Endothelial cell of umbilical vein (primary cell): ENCODE measurements around the gene TPRG1L. TPM values are rescaled to one million over a fixed set of nuclear protein-coding genes. Genes with fewer than 3 reads are reported as not detected.

Experiments used
- BruUV-seq: library from RNA; stranded (reverse); fragments of 400-500 nt; replicated peaks from 2 replicates; lab custom pipeline; 2021; lab: Mats Ljungman, UMichigan
- CTCF ChIA-PET: fragments of 300-600, 350-600 bp; sonication (Branson Sonifier 250); formaldehyde crosslinking; loops from one replicate; lab custom pipeline; 2021; ENCODE audit warnings: antibody characterized with exemption, inconsistent platforms; lab: Charles Lee
- POLR2A ChIA-PET: fragments of 300-600, 350-600 bp; sonication (Branson Sonifier 250); formaldehyde crosslinking; loops from one replicate; lab custom pipeline; 2021; ENCODE audit warnings: antibody characterized with exemption, inconsistent platforms; lab: Charles Lee
- DNase-seq: peaks from one replicate; pipeline ENCODE4 v3.0.0-alpha.2; 2011; ENCODE audit warnings: low read depth, low spot score
- FAIRE-seq: peaks from 2 replicates; lab custom pipeline; 2011; peaks lifted over from hg19 to GRCh38; lab: Jason Lieb, UNC
- H2AFZ ChIP-seq: 2 replicates; pipeline ENCODE4 v1.6.0; 2012; ENCODE audit warnings: low read depth, low read length, control low read depth, inconsistent platforms
- H3K27ac ChIP-seq: 2 replicates; pipeline ENCODE4 v1.5.1; 2011; ENCODE audit warnings: low read depth, mild to moderate bottlenecking, control low read depth, low read length, moderate library complexity; ENCODE audit not compliant: insufficient read depth
- H3K27me3 ChIP-seq, 2 experiments: 2 replicates each; pipeline versions ENCODE4 v1.6.0 to v1.6.1; 2011; ENCODE audit warnings: low read length in 2 of 2, mixed read lengths in 1 of 2; ENCODE audit not compliant: control insufficient read depth in 2 of 2, insufficient read depth in 2 of 2
- H3K36me3 ChIP-seq, 2 experiments: 2 replicates in 1 of 2; 3 replicates in 1 of 2; pipeline ENCODE4 v1.5.1; 2011; ENCODE audit warnings: low read length in 2 of 2, mild to moderate bottlenecking in 1 of 2, moderate library complexity in 1 of 2; ENCODE audit not compliant: control insufficient read depth in 2 of 2, insufficient read depth in 2 of 2; ENCODE audit errors: extremely low read depth in 1 of 2
- H3K4me1 ChIP-seq: 3 replicates; pipeline ENCODE4 v1.5.1; 2011; ENCODE audit warnings: mild to moderate bottlenecking, low read length; ENCODE audit not compliant: control insufficient read depth, insufficient read depth; ENCODE audit errors: extremely low read depth
- H3K4me2 ChIP-seq: 2 replicates; pipeline ENCODE4 v1.6.1; 2011; ENCODE audit warnings: low read length, control low read depth, mixed read lengths; ENCODE audit not compliant: insufficient read depth
- H3K4me3 ChIP-seq, 3 experiments: fragments of 200-600 bp in 1 of 3; sonication (generic), shearing (Covaris generic) in 1 of 3; replicated peaks in 1 of 3; 2 replicates each; pipeline ENCODE4 v1.5.1; 2011 to 2016; ENCODE audit warnings: control low read depth in 3 of 3, low read length in 3 of 3, mild to moderate bottlenecking in 2 of 3, inconsistent platforms in 1 of 3, low read depth in 1 of 3, moderate library complexity in 1 of 3; ENCODE audit not compliant: insufficient read depth in 1 of 3
- H3K79me2 ChIP-seq: 2 replicates; pipeline ENCODE4 v1.6.0; 2012; ENCODE audit warnings: low read length, inconsistent platforms; ENCODE audit not compliant: control insufficient read depth, insufficient read depth
- H3K9ac ChIP-seq: replicated peaks from 2 replicates; pipeline ENCODE3; 2011; ENCODE audit warnings: low read length, control low read depth; ENCODE audit not compliant: insufficient read depth; ENCODE audit errors: extremely low read depth
- H3K9me1 ChIP-seq: replicated peaks from 3 replicates; pipeline ENCODE4 v1.6.0; 2011; ENCODE audit warnings: mild to moderate bottlenecking, low read length; ENCODE audit not compliant: control insufficient read depth, insufficient read depth; ENCODE audit errors: extremely low read depth
- H3K9me3 ChIP-seq: replicated peaks from 2 replicates; pipeline ENCODE4 v1.5.1; 2012; ENCODE audit warnings: low read length, inconsistent platforms; ENCODE audit not compliant: control insufficient read depth, insufficient read depth
- H4K20me1 ChIP-seq: replicated peaks from 2 replicates; pipeline ENCODE3; 2011; ENCODE audit warnings: mild to moderate bottlenecking, low read length; ENCODE audit not compliant: control insufficient read depth, insufficient read depth; ENCODE audit errors: extremely low read depth
- EZH2 ChIP-seq: IDR thresholded peaks from 2 replicates; pipeline ENCODE4 v1.6.1; 2012; ENCODE audit warnings: borderline replicate concordance, low read depth, mild to moderate bottlenecking, moderate library complexity, low read length, inconsistent platforms; ENCODE audit not compliant: severe bottlenecking
- FOS ChIP-seq: IDR thresholded peaks from 2 replicates; pipeline ENCODE4 v1.6.1; 2011; ENCODE audit warnings: mild to moderate bottlenecking, low read length, moderate library complexity, borderline replicate concordance; ENCODE audit not compliant: insufficient read depth
- GATA2 ChIP-seq: IDR thresholded peaks from 2 replicates; pipeline ENCODE4 v1.7.0; 2011; ENCODE audit warnings: low read depth, mild to moderate bottlenecking, moderate library complexity, mixed read lengths, low read length; ENCODE audit not compliant: insufficient read length, insufficient read depth
- JUN ChIP-seq: IDR thresholded peaks from 2 replicates; pipeline ENCODE4 v1.6.1; 2011; ENCODE audit warnings: borderline replicate concordance, low read depth; ENCODE audit not compliant: insufficient read length, insufficient read depth
- MYC ChIP-seq: IDR thresholded peaks from one replicate; pipeline ENCODE4 v1.6.1; 2011; ENCODE audit warnings: mild to moderate bottlenecking, low read depth, low read length
- POLR2A ChIP-seq: IDR thresholded peaks from 2 replicates; pipeline ENCODE4 v1.6.1; 2012; ENCODE audit warnings: low read depth, mild to moderate bottlenecking, control low read depth, low read length
- POLR2AphosphoS5 ChIP-seq: IDR thresholded peaks from 2 replicates; pipeline ENCODE4 v1.6.1; 2012; ENCODE audit warnings: low read depth, mild to moderate bottlenecking, control low read depth, low read length, moderate library complexity; ENCODE audit not compliant: insufficient read depth
- dilution Hi-C: fragments of 300-500 bp; cut with MboI; formaldehyde crosslinking; loops from one replicate; pipeline ENCODE4 v1.15.0; 2019; ENCODE audit warnings: low sequenced_read_pairs; ENCODE audit not compliant: extremely low pct_ligation_motif_present
- intact Hi-C: fragments of 100-400 bp; cut with micrococcal nuclease; formaldehyde crosslinking; loops from one replicate; pipeline ENCODE4 v1.10.0; 2022
- polyA plus RNA-seq, 4 experiments: library from polyadenylated mRNA; depleted of rRNA in 3 of 4; stranded (reverse) in 3 of 4; unstranded in 1 of 4; fragments of >200 nt; gene quantifications; 2 replicates each; pipeline versions ENCODE4 v1.2.1 to v1.2.3, GENCODE V29; 2011 to 2012; ENCODE audit warnings: missing spikeins in 1 of 4
- total RNA-seq: library from RNA; stranded (reverse); gene quantifications from 2 replicates; pipeline ENCODE4 v1.2.3, GENCODE V29; 2021
- TF ChIP-seq, protein P1 (sequence below), 2 donors: IDR thresholded peaks; 1 replicate in 1 of 2; 2 replicates in 1 of 2; pipeline ENCODE4 v1.5.1; 2011; ENCODE audit warnings: low read length in 2 of 2, mild to moderate bottlenecking in 2 of 2, moderate library complexity in 2 of 2, control low read depth in 1 of 2, inconsistent platforms in 1 of 2, low read depth in 1 of 2; ENCODE audit not compliant: insufficient read depth in 1 of 2; ENCODE audit errors: extremely low read depth in 1 of 2
- TF ChIP-seq, protein P2 (sequence below): IDR thresholded peaks from 2 replicates; pipeline ENCODE4 v1.6.1; 2011; ENCODE audit not compliant: insufficient read depth, insufficient read length

The TPRG1L gene
- total and polyA plus RNA-seq, 2 donors (not counting 3 experiments of a cell fraction or from before 2014, with no cell fraction given): 52.3 to 53.8 TPM

DNA sequence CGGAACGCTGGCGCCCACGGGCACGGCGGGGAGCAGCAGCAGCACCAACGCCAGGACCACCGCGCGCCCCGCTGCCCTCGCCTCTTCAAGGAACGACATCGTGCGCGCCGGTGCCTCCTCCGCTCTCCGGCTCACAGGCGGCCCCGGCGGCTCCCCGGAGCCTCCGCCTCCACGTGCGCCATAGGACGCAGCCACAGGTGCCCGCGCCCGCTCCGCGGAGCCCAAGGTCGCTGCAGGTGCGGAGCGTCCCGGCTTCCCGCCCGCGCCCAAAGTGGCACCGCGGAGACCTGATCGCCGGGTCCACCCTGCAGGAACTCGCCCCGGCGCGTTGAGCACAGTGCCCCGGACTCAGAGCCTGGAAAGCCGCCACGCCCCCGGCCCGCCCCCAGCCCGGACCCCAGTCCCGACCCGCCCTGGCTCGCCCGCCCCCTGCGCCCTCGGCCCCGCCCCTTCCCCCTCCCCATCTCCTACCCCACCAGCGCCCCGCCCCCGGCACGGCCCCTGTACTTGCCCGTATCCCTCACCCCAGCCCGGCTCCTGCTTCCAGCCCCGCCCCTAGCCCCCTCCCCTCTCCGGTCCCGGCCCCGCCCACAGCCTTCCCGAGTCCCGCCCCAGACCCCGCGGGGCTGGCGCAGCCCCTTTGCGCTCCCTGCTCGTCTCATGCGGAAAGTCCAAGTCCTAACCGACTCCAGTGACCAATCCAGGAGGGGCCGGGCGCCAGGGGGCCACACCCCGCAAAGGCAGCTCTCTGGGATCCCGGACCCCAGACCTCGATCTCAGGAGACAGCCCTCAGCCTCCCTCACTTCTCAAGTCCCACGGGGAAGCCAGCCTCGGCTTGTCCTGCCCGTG, 13.4 kb upstream of the TPRG1L start, which contains the start of gene MEGF6:
Gene MEGF6 (minus strand): TSS at position 339 of the 850 bp plus-strand sequence. CDS start 240 bp downstream, at position 99.
- DNase-seq: peak; percentile 81
- H3K9me1 ChIP-seq: no peaks in the 10 kb centered on the region
- no peak within 1 kb of the TSS for H3K27ac ChIP-seq
- dilution Hi-C loops (no loop called here), intact Hi-C loops (loop anchor here (1.0 to 2.0 kb wide), 2 partner anchors 21 to 71 kb away; no protein-coding TSS in a partner anchor)
- no peak within 1 kb of the TSS for H3K9ac ChIP-seq
- H3K9me3 ChIP-seq: no peaks in the 10 kb centered on the region
- H3K27me3 ChIP-seq: no peaks in the 10 kb centered on the region
- no peaks in the 10 kb centered on the region for H3K79me2 ChIP-seq
- H3K36me3 ChIP-seq: no peaks in the 10 kb centered on the region
- no peaks in the 10 kb centered on the region for H4K20me1 ChIP-seq
- peak; percentile 85 for FAIRE-seq
- H3K4me2 ChIP-seq: peak within 1 kb of the TSS; percentile 73
- peak within 1 kb of the TSS; percentile 22 to 67 (median 54) for H3K4me3 ChIP-seq
- TF ChIP-seq GATA2 (no peak), POLR2A (no peak), MYC (no peak), POLR2AphosphoS5 (peak; percentile 12)
- peaks cover 39% of the 10 kb centered on the region for H3K4me1 ChIP-seq
- POLR2A ChIA-PET: interaction anchor here (1.4 kb wide), 1 partner anchor 20 kb away, joined by 3 read pairs; no protein-coding TSS in a partner anchor
- CTCF ChIA-PET: interaction anchor here (0.7 to 3.8 kb wide), 4 partner anchors 7 to 47 kb away, joined by 3 to 24 read pairs (median 6); no protein-coding TSS in a partner anchor
- H2AFZ ChIP-seq: peak within 1 kb of the TSS; percentile 92
- no TSS peak for BruUV-seq

DNA sequence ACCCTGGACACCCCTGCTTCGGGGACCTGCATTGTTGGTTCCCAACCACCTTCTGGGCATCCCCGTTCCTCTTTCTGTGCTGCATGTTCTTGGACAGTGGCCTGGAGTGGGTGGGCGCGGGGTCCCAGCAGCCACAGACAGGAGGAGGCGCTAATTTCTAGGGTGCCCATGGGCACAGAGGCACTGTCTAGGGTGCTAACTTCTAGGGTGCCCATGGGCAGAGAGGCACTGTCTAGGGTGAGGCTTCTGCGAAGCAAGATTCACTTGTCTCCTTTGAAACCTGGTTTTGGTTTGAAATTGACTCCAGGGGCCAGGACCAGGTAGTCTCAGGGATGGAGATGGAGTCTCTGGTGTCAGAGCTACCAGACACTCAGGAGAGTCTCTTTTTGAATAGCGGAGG, 12.7 kb upstream of the TPRG1L start:
- H3K9me3 ChIP-seq: no peaks in the 10 kb centered on the region
- ChIA-PET CTCF (interaction anchor here (1.8 kb wide), 1 partner anchor 48 kb away, joined by 7 read pairs; no protein-coding TSS in a partner anchor), POLR2A (no interaction called here)
- no peak for DNase-seq
- no peak overlapping the region for H3K27ac ChIP-seq
- intact Hi-C loops (no loop called here), dilution Hi-C loops (no loop called here)
- H3K36me3 ChIP-seq: no peaks in the 10 kb centered on the region
- H2AFZ ChIP-seq: peak overlapping the region; percentile 92
- no peak for FAIRE-seq
- no peaks in the 10 kb centered on the region for H3K27me3 ChIP-seq
- H3K9me1 ChIP-seq: no peaks in the 10 kb centered on the region
- H4K20me1 ChIP-seq: no peaks in the 10 kb centered on the region
- peaks cover 39% of the 10 kb centered on the region for H3K4me1 ChIP-seq
- no peaks in the 10 kb centered on the region for H3K79me2 ChIP-seq
- TF ChIP-seq, protein P1, sequence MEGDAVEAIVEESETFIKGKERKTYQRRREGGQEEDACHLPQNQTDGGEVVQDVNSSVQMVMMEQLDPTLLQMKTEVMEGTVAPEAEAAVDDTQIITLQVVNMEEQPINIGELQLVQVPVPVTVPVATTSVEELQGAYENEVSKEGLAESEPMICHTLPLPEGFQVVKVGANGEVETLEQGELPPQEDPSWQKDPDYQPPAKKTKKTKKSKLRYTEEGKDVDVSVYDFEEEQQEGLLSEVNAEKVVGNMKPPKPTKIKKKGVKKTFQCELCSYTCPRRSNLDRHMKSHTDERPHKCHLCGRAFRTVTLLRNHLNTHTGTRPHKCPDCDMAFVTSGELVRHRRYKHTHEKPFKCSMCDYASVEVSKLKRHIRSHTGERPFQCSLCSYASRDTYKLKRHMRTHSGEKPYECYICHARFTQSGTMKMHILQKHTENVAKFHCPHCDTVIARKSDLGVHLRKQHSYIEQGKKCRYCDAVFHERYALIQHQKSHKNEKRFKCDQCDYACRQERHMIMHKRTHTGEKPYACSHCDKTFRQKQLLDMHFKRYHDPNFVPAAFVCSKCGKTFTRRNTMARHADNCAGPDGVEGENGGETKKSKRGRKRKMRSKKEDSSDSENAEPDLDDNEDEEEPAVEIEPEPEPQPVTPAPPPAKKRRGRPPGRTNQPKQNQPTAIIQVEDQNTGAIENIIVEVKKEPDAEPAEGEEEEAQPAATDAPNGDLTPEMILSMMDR (IDR thresholded peaks at IDR 0.05; ENCODE audit: extremely low read depth in 1 of 2, insufficient read depth in 1 of 2, low read depth in 1 of 2, low read length in 2 of 2): no peak
- TF ChIP-seq MYC: no peak
- no peak for TF ChIP-seq FOS
- TF ChIP-seq, protein P2, sequence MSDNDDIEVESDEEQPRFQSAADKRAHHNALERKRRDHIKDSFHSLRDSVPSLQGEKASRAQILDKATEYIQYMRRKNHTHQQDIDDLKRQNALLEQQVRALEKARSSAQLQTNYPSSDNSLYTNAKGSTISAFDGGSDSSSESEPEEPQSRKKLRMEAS: no peak
- no peak for TF ChIP-seq POLR2A
- no peak for TF ChIP-seq EZH2
- TF ChIP-seq JUN: no peak
- no peak for TF ChIP-seq GATA2
- TF ChIP-seq POLR2AphosphoS5: no peak
- no TSS peak for BruUV-seq
- H3K9ac ChIP-seq: no peak overlapping the region
- peak overlapping the region in 1 of 3 experiments; percentile 67 for H3K4me3 ChIP-seq
- peak overlapping the region; percentile 73 for H3K4me2 ChIP-seq
